IPS-11a (cell line): ENCODE measurements around the gene PPARD.
"Not testable (repeated sequence)": the region's sequence is repeated elsewhere in the genome, so short reads cannot be mapped to it uniquely, and the experiment has no call there.

Experiments used
- H3K4me3 ChIP-seq: one replicate; pipeline ENCODE4 v1.5.1; 2013; ENCODE audit warnings: low read depth, low read length, control low read depth

The PPARD gene

DNA sequence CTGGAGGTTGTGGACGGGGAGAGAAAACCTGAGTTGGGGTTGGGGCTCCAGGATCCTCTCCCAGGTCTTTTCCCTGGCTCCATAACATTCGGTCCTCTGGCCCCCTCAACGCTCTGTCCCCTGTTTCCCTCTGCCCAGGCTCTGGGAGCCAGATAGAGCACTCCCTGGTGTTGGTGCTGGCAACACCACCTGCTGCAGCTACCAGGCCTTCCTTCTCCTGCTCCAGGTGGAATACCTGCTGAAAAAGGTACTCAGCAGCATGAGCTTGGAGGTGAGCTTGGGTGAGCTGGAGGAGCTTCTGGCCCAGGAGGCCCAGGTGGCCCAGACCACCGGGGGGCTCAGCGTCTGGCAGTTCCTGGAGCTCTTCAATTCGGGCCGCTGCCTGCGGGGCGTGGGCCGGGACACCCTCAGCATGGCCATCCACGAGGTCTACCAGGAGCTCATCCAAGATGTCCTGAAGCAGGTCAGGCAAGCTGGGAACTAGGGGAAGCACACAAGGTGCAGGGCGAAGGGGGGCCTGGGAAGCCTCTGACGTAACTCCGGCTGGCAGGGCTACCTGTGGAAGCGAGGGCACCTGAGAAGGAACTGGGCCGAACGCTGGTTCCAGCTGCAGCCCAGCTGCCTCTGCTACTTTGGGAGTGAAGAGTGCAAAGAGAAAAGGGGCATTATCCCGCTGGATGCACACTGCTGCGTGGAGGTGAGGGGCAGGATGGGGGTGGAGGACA, 30.1 kb upstream of the PPARD start:
- H3K4me3 ChIP-seq = no peak overlapping the region

DNA sequence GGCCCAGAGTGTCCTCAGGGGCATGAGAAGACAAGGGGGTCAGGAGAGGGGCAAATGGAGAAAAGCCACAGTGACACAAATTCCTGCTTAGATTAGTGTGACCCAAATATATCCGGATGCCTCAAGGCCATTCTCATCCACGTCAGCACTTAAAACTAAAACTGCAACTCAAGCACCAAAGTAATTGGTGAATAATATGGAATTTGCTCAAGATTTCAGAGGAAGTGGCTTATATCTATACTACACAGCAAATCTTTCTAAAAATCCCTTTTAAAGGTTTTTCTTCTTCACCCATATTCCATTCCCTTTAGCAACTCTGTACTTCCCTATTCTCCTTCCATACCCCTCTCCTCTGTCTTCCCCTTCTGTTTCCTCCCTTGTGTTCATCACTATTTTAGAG, 29.6 kb upstream of the PPARD start:
- no peak overlapping the region for H3K4me3 ChIP-seq

DNA sequence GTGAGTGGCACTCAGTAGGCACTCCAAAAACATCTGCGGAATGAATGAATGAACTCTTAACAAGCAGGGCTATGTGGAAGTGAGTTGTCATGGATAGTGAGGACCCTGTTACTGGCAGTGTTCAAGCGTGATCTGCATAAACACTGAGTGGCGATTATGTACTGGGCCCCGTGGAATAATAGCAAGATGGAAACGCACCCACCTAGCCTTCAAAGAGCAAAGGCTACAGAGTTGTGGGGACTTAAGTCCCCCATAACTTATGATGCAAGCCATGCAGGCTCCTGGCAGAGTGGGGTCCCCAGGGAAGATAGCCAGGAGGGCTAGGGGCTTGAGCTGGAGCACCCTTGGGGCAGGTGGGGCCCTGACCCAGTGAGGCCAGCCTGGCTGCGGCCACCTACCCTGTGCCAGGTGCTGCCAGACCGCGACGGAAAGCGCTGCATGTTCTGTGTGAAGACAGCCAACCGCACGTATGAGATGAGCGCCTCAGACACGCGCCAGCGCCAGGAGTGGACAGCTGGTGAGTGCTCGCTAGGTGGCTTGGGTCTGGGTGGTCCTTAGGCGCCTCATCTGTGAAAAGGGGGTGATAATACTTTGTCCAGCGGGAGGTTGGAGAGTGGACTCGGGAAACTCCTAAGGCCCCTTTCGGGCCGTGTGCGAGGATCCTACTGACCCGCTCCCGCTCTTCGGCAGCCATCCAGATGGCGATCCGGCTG, 24.7 kb upstream of the PPARD start:
- peak overlapping the region; percentile 38 for H3K4me3 ChIP-seq

DNA sequence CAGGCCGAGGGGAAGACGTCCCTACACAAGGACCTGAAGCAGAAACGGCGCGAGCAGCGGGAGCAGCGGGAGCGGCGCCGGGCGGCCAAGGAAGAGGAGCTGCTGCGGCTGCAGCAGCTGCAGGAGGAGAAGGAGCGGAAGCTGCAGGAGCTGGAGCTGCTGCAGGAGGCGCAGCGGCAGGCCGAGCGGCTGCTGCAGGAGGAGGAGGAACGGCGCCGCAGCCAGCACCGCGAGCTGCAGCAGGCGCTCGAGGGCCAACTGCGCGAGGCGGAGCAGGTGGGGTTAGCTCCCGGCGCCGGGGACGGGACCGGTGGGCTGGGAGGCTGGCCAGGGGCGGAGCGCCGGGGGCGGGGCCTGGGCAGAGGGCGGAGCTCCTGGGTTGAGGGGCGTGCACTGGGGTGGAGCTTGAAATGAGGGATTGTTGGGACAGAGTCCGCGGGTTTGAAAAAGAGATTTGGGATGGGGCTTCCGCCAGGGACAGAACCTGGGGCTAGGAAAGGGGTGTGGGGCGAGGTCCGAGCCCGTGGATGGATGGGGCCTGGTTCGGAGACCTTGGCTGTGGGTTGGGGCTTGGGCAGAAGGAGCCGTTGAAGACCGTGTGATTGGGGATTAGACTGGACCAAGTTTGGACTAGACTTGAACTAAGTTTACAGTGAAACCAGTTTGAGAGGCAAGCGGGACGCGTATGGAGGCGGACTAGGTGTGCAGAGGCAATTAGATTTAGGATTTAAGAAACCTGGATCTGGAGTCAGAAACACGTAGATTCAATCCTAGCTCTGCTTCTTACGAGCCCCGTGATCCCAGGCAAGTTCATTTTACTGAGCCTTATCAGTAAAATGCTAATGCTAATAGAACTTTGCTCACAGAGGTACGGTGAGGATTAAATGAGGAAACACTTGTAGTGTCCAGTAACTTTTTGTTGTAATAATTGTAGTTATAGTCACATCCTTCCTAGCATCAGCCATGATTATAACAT, 23.9 kb upstream of the PPARD start:
- peak overlapping the region; percentile 38 for H3K4me3 ChIP-seq

DNA sequence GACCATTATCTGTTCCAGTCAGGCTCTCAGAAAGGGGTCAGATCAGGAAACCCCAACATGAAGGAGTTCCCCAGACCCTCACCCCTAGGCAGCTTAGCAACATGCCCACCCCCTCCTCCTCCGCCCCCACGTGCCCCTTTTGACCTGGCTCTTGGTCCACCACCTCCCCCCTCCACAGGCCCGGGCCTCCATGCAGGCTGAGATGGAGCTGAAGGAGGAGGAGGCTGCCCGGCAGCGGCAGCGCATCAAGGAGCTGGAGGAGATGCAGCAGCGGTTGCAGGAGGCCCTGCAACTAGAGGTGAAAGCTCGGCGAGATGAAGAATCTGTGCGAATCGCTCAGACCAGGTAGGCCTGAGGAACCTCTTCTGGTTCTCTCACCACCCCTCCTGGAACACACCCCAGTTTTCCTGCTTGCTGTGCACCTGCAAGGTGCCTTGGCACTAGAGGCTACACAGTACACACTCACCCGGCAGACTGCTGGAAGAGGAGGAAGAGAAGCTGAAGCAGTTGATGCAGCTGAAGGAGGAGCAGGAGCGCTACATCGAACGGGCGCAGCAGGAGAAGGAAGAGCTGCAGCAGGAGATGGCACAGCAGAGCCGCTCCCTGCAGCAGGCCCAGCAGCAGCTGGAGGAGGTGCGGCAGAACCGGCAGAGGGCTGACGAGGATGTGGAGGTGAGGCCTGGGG, 22.9 kb upstream of the PPARD start:
- no peak overlapping the region for H3K4me3 ChIP-seq

DNA sequence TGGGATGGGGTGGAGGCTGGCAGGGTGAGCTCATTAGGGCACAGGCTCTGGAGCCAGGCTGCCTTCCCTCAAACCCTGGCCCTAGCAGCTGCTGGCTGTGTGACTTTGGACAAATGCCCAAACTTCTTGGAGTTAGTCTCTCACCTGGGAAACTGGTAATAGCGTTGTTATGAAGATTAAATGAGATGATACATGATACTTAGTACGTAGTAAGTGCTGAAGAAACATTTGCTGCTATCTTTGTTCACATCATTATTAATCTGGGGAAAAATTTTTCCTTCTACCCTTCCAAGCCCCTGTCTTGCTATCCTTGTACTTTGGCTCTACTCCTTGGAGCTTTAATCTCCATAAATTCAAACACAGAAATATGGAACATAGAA, 22.3 kb upstream of the PPARD start:
- no peak overlapping the region for H3K4me3 ChIP-seq

DNA sequence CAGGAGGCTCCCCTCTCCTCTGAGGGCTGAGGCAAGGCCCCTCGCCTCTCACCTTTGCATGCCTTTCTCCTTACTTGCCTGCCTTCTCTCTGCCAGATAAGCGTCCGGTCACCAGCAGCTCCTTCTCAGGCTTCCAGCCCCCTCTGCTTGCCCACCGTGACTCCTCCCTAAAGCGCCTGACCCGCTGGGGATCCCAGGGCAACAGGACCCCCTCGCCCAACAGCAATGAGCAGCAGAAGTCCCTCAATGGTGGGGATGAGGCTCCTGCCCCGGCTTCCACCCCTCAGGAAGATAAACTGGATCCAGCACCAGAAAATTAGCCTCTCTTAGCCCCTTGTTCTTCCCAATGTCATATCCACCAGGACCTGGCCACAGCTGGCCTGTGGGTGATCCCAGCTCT, 21.3 kb upstream of the PPARD start:
- H3K4me3 ChIP-seq = no peak overlapping the region

DNA sequence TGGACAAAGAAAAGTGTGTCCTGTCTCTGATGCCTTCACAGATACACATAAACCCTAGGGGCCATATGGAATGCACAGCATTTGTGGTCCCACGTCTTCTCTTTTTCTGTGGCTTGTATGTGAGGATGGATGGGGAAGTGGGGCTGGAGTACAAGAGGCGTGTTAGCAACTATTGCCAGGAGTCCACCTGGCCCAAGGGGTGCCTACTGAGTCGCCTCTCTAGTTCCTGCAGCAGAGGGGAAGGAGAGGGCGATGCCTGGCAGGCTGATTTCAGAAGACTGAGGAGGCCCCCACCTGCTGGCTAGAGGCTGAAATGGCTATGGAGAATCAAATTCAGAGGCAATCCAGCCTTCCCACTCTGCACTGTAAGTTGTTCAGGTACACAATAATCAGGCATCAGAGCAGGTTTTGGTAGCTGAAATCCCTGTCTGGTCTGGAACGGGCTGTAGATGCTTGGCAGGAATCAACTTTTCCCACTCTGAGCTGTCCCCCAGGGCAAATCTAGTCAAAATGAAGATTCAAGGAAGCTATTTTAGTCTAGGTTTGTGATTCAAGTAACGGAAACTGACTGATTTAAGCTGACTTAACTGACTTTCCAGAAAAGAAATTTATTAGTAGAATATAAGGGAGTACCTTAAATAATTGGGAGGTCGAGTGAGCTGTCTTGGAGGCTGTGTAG, 14.9 kb upstream of the PPARD start:
- H3K4me3 ChIP-seq = no peak overlapping the region

DNA sequence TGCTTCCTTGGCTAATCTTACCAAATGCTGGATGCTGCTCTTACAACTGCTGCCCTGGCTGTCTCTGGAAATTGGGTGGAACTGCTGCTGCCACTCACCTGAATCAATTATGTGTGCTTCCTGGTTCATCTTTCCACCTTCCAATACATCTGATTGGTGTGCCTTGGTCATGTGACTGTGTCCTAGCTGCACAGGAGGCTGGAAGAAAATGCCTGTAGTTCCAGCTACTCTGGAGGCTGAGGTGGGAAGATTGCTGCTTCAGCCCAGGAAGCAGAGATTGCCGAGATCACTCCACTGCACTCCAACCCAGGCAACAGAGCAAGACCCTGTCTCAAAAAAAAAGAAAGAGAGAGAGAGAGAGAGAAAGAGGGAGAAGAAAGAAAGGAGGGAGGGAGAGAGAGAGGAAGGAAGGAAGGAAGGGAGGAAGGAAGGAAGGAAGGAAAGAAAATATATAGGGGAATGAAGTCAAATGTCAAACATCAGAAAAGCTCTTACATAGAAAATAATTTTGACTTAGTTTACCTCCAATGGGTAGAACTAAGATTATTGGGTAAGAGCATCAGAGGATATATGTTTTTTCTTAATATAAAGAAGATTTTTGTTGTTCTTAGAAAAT, 14.1 kb upstream of the PPARD start:
- no peak overlapping the region for H3K4me3 ChIP-seq

DNA sequence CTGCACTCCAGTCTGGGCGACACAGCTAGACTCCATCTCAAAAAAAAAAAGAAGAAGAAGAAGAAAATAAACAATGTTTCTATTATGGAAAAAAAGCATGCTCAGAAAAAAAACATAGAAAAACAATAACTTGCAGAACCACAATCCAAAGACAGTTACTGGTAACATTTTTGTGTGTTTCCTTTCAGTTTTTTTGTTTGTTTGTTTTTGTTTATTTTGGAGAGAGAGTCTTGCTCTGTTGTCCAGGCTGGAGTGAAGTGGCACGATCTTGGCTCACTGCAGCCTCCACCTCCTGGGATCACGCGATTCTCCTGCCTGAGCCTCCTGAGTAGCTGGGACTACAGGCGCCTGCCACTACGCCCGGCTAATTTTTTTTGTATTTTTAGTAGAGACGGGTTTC, 13.4 kb upstream of the PPARD start:
- not testable (repeated sequence) for H3K4me3 ChIP-seq

DNA sequence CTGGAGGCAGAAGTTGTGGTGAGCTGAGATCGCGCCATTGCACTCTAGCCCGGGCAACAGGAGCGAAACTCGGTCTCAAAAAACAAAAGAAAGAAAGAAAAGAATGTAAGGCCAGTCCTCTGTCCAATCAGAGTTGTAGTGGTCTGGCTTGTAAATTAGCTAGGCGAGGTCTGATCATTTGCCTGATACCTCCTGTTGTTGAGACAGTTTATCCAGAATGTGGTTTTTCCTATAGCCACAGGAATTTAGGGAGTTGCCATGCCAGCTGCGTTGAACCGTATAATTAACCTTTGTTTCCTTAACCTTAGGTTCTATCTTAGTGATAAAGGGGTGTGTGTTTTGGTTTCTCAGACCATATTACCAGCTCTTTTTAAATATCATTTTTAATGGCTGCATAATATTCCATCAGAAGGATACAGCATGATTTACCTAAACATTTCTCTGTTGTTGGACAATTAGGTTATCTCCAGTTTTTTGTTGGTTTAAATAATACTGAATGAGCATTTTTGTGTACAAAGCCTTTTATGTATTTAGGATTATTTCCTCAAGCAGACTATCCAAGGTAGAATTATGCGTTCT, 11.7 kb upstream of the PPARD start:
- no peak overlapping the region for H3K4me3 ChIP-seq

DNA sequence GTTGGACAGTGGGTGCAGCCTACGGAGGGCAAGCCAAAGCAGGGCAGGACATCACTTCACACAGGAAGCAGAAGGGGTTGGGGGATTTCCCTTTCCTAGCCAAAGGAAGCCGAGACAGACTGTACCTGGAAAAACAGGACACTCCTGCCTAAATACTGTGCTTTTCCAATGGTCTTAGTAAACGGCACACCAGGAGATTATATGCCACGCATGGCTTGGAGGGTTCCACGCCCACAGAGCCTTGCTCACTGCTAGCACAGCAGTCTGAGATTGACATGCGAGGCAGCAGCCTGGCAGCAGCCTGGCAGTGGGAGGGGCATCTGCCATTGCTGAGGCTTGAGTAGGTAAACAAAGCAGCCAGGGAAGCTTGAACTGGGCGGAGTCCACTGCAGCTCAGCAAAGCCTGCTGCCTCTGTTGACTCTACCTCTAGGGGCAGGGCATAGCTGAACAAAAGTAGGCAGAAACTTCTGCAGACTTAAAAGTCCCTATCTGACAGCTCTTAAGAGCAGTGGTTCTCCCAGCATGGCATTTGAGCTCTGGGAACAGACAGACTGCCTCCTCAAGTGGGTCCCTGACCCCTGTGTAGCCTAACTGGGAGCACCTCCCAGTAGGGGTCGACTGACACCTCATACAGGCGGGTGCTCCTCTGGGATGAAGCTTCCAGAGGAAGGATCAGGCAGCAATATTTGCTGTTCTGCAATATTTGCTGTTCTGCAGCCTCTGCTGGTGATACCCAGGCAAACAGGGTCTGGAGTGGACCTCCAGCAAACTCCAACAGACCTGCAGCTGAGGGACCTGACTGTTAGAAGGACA, 10.1 kb upstream of the PPARD start:
- H3K4me3 ChIP-seq = not testable (repeated sequence)

DNA sequence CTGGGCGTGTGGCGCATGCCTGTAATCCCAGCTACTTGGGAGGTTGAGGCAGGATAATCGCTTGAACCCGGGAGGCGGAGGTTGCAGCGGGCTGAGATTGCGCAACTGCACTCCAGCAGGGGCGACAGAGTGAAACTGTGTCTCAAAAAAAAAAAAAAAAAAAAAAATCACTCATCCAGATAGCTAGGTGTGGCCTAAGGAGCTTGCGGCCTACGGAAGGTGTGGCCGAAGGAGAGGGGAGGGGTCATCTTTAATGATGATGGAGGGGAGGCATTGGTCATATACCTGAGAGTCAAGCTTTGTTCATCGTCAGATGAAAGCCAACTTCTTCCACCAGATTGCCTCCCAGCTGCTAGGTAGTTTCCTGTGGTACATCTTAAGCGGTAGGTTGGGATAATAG, 801 bp upstream of the PPARD start:
- no peak overlapping the region for H3K4me3 ChIP-seq

DNA sequence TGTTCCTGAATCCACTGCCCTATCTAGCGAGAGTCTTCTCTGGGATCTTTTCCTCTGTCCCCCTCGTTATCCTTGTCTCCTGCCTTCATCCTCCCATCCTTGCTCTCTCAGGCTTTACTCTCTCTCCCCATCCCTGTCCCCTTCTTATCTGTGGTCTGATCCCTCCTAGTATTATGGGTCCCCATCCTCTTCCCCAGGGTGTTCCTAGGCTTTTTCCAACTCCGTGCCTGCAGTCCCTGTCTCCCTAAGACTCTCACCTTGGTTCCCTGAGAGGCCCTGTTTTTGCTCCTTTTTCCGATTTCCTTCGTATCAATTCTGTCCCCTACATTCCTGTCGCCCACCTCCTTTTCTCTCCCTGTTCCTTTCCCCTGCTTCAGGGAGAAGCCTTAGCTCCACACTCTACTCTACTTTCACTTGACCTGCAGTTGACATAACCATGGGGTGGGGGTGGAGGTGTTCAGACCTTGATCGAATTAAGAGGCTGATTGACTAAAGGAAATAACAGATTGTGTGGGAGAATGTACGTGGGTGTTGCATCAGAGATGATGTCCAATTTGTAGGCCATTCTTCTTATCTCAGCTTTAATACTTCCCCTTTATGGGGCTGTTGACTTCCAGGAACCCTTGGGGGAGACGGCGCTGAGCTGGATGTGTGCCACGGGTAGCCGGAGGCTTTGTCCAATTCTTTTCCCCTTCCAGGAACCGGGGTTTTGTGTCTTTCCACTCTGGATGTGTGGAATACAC, 905 bp downstream of the PPARD start:
- peak overlapping the region; percentile 78 for H3K4me3 ChIP-seq

DNA sequence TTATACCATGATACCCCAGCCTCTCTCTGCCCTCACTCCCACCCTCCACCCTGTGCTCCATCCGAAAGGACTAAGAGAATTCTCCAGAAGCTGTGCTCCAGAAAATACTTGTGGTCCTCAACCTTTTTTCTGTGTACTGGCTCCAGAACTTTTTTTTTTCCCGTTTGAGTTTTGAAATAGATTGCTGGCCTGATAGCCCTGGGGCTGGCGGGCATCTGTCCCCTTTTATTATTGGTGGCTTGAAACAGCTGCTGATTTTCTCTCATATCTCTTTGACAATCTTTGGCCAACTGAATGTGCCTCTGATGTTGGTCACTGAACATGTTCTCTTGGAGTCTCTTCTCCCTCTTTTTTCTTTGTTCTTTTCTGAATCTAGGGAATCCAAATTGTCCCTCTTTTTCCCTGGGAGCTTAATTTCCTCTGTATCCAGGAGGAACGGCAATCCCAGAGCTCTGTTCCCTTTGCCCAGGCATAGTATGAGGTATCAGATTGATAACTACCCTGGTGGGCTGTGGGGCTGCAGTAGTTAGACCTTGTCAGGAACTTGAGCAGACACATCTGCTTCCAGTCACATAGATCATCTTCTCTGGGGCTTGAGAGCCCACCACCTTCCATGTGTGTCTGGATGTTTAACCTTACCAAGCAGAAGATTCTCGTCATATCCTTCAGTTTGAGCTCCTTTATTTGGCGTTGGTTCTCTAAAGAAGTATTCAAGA, 1.6 kb downstream of the PPARD start:
- no peak overlapping the region for H3K4me3 ChIP-seq

DNA sequence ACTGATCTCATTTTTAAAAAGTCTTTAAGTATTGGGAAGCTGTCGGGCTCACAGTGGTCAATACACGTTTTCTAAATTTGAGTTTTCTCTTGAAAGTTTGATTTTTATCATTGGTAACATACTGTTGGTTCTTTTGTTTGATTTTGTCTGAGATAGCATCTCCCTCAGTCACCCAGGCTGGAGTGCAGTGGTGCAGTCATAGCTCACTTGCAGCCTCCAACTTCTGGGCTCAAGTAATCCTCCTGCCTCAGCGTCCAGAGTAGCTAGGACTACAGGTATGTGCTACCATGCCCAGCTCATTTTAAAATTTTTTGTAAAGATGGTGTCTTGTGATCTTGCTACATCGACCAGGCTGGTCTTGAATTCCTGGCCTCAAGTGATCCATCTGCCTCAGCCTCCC, 9.1 kb downstream of the PPARD start:
- no peak overlapping the region for H3K4me3 ChIP-seq

DNA sequence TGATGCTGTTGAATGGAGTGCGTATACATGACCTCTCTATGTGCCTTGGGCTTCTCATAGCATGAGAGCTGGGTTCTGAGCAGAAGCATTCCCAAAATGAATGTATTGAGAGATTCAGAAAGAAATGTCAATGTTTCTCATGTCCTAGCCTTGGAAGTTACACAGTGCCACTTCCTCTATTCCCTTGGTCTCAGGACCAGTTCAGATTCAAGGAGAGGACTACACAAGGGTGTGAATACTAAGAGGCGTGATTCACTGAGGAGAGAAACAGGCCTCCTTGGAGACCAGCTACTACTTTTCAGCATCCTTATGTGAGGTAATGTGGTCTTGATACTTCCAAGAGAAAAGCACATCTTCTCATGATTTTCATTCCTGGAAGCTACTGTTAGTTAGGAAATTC, 10.4 kb downstream of the PPARD start:
- no peak overlapping the region for H3K4me3 ChIP-seq
